Transverse colon (tissue), 4 donors: ENCODE measurements around the gene BLCAP. TPM values are rescaled to one million over a fixed set of nuclear protein-coding genes. Genes with fewer than 3 reads are reported as not detected.

ENCODE experiments used
- DNase-seq: peaks from one replicate; pipeline ENCODE4 v3.0.0-alpha.2; 2019
- H3K27ac ChIP-seq, 4 donors: fragments of 200-600 bp; sonication (generic); 2 replicates each; pipeline ENCODE4 v1.5.1; 2016 to 2018; ENCODE audit warnings: inconsistent platforms in 4 of 4
- H3K27me3 ChIP-seq: fragments of 200-600 bp; sonication (generic); 2 replicates; pipeline ENCODE4 v1.5.1; 2017; ENCODE audit warnings: inconsistent platforms
- H3K36me3 ChIP-seq, 4 donors: fragments of 200-600 bp; sonication (generic); 2 replicates each; pipeline ENCODE4 v1.5.1; 2017 to 2019; ENCODE audit warnings: inconsistent platforms in 4 of 4
- H3K4me1 ChIP-seq, 4 donors: fragments of 200-600 bp; sonication (generic); 2 replicates each; pipeline ENCODE4 v1.5.1; 2017 to 2020; ENCODE audit warnings: inconsistent platforms in 4 of 4
- H3K4me3 ChIP-seq, 4 donors: fragments of 200-600 bp; sonication (generic); 1 replicate in 1 of 4; 2 replicates in 3 of 4; pipeline versions ENCODE4 v1.5.1 to v1.6.1; 2017 to 2019; ENCODE audit warnings: inconsistent platforms in 4 of 4
- H3K9me3 ChIP-seq, 2 donors: fragments of 200-600 bp; sonication (generic); 2 replicates each; pipeline ENCODE4 v1.5.1; 2017 to 2019; ENCODE audit warnings: inconsistent platforms in 2 of 2
- CTCF ChIP-seq, 5 experiments: fragments of 200-600 bp in 3 of 5; fragments of 450-650 bp in 2 of 5; sonication (generic) in 3 of 5; IDR thresholded peaks; 1 replicate in 2 of 5; 2 replicates in 3 of 5; pipeline ENCODE4 v1.5.1; 2016 to 2017; ENCODE audit warnings: antibody characterized with exemption in 5 of 5, inconsistent platforms in 3 of 5, mild to moderate bottlenecking in 2 of 5, moderate library complexity in 1 of 5
- EP300 ChIP-seq: sonication (generic); formaldehyde crosslinking; IDR thresholded peaks from one replicate; pipeline ENCODE4 v1.6.1; 2017; ENCODE audit warnings: antibody characterized with exemption, low read depth
- POLR2A ChIP-seq: fragments of 450-650 bp; IDR thresholded peaks from one replicate; pipeline ENCODE4 v1.6.1; 2016; ENCODE audit warnings: antibody characterized with exemption, mild to moderate bottlenecking, moderate library complexity
- POLR2AphosphoS5 ChIP-seq, 3 donors: sonication (generic); formaldehyde crosslinking; IDR thresholded peaks; one replicate each; pipeline ENCODE4 v1.6.1; 2016; ENCODE audit warnings: antibody characterized with exemption in 3 of 3
- WGBS, 2 donors: methylation state at CpG; one replicate each; pipeline ENCODE4 v1.1.5; 2018; ENCODE audit warnings: low coverage in 1 of 2; 5-methylcytosine and 5-hydroxymethylcytosine counted together
- in situ Hi-C, 4 donors: fragments of 200-750 bp; cut with MboI; loops; one replicate each; pipeline versions ENCODE4 v1.15.0 to v1.15.1; 2017; ENCODE audit warnings: low sequenced_read_pairs in 3 of 4, low pct_ligation_motif_present in 1 of 4, low pct_unique_long_range_greater_than_20kb in 1 of 4
- intact Hi-C: fragments of 100-400 bp; cut with DNase I; formaldehyde crosslinking; loops from one replicate; pipeline ENCODE4 v1.15.1; 2023; ENCODE audit warnings: low total_unique reads
- total RNA-seq, 4 donors: library from RNA; depleted of rRNA; stranded (reverse); fragments of >200 nt; gene quantifications; one replicate each; pipeline ENCODE4 v1.1.0, GENCODE V29; 2016

BLCAP gene
- total RNA-seq, 4 donors from 2014 or later = 80.8 to 283 (median 117) TPM

- H3K4me3 ChIP-seq = no peak overlapping the region
- WGBS, 2 donors = 90 to 100% methylated on average over 1 to 4 of the region's 4 CpGs
- in situ Hi-C loops (loop anchor here in 1 of 4 donors (10.0 kb wide), 1 partner anchor 121 kb away; no protein-coding TSS in a partner anchor), intact Hi-C loops (no loop called here)
- H3K9me3 ChIP-seq = no peaks in the 10 kb centered on the region
- peak overlapping the region in 1 of 4 donors; percentile 37 for H3K27ac ChIP-seq
- DNase-seq = no peak
- peaks cover 3 to 50% (median 27%) of the 10 kb centered on the region in 4 donors for H3K4me1 ChIP-seq
- peaks cover 0 to 15% (median 0%) of the 10 kb centered on the region in 4 donors for H3K36me3 ChIP-seq
- TF ChIP-seq CTCF (IDR thresholded peaks at IDR 0.05) = no peak
- TF ChIP-seq EP300 = no peak
- TF ChIP-seq POLR2AphosphoS5 (IDR thresholded peaks at IDR 0.05) = no peak
- no peak for TF ChIP-seq POLR2A
- no peaks in the 10 kb centered on the region for H3K27me3 ChIP-seq
Observed at GRCh38 chr20:37515876-37516275, 11.8 kb downstream of the BLCAP start.

- H3K4me3 ChIP-seq = no peak overlapping the region
- no peak overlapping the region for H3K27ac ChIP-seq
- WGBS, 2 donors = 84 to 100% methylated on average over 2 to 4 of the region's 4 CpGs
- H3K27me3 ChIP-seq = no peaks in the 10 kb centered on the region
- H3K36me3 ChIP-seq = peaks cover 0 to 15% (median 0%) of the 10 kb centered on the region in 4 donors
- intact Hi-C loops (no loop called here), in situ Hi-C loops (loop anchor here in 1 of 4 donors (10.0 kb wide), 1 partner anchor 119 kb away; no protein-coding TSS in a partner anchor)
- TF ChIP-seq EP300 = no peak
- H3K9me3 ChIP-seq = no peaks in the 10 kb centered on the region
- no peak for DNase-seq
- H3K4me1 ChIP-seq = peaks cover 3 to 35% (median 18%) of the 10 kb centered on the region in 4 donors
Observed at GRCh38 chr20:37513779-37514359, 13.8 kb downstream of the BLCAP start.

DNA sequence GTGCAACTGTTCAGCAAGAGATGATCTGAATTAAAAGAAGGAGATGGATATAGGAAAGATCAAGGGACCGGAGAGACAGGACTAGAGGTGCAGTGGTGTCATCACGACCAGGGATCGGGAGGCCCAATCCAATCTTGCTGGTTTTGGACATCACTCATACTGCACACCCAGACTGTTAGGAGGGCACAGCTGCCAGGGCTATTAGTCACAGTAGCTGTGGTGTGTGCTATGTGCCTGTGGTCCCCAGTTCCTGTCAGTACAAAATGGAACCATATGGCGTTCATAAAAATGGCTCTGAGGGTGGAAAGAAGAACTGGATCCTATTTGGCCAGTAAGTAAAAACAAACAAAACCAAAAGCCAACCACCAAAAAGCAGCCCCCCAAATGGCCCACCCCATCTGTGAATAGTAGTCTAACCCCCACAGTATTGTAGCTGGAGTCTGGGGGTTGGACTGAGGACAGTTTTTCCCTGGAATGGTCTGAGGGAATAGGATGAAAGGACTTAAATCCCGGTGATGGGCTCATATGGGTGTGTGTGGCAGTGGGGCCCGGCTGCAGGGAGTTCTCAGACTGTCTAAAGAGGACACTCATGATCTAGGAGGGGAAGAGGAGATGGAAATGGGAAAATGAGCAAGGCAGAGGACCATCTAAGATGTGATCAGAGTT lies 15.9 kb downstream of the BLCAP start:
- WGBS, 2 donors = 73 to 95% methylated on average over 2 to 6 of the region's 6 CpGs
- intact Hi-C loops (no loop called here), in situ Hi-C loops (loop anchor here in 1 of 4 donors (10.0 kb wide), 1 partner anchor 117 kb away; no protein-coding TSS in a partner anchor)
- Histone ChIP-seq H3K27ac (no peak overlapping the region), H3K36me3 (peaks cover 0 to 9% (median 0%) of the 10 kb centered on the region in 4 donors), H3K27me3 (no peaks in the 10 kb centered on the region), H3K4me1 (peaks cover 0 to 14% (median 3%) of the 10 kb centered on the region in 4 donors), H3K9me3 (no peaks in the 10 kb centered on the region), H3K4me3 (no peak overlapping the region)
- DNase-seq = no peak
- TF ChIP-seq EP300 (no peak), POLR2A (no peak), CTCF (IDR thresholded peaks at IDR 0.05) (no peak), POLR2AphosphoS5 (IDR thresholded peaks at IDR 0.05) (no peak)

DNA sequence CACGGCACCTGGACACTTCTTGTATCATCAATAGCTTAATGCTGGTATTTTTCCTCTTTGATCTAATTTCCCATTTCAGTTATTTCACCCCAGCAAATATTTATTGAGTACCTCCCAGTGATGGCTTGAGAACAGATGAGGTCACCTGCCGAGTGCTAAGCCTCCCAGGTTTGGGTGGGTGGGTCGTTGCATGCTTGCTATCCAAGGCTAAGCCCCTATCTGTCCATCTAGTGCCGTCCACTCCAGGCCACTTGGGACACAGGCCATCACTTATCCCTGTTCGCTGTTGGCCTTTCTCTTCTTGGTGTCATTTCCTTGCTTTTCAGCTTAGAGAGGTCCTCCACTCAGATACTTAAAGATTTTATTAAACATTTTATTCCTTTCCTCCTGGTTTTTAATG lies 17.4 kb downstream of the BLCAP start:
- DNase-seq = no peak
- H3K27ac ChIP-seq = no peak overlapping the region
- H3K4me3 ChIP-seq = no peak overlapping the region
- TF ChIP-seq CTCF (IDR thresholded peaks at IDR 0.05) (no peak), POLR2AphosphoS5 (IDR thresholded peaks at IDR 0.05) (no peak), POLR2A (no peak), EP300 (no peak)
- intact Hi-C loops (no loop called here), in situ Hi-C loops (loop anchor here in 1 of 4 donors (10.0 kb wide), 1 partner anchor 115 kb away; no protein-coding TSS in a partner anchor)
- 97 to 100% methylated on average over 4 to 5 of the region's 5 CpGs for WGBS, 2 donors
- no peaks in the 10 kb centered on the region for H3K9me3 ChIP-seq
- no peaks in the 10 kb centered on the region for H3K27me3 ChIP-seq
- H3K36me3 ChIP-seq = peaks cover 0 to 9% (median 0%) of the 10 kb centered on the region in 4 donors
- no peaks in the 10 kb centered on the region for H3K4me1 ChIP-seq
